ENCODE measurements around the gene SLC24A3. TPM values are rescaled to one million over a fixed set of nuclear protein-coding genes. Genes with fewer than 3 reads are reported as not detected.

Gene SLC24A3
- total and polyA plus RNA-seq, 4 donors: 1.9 to 8.4 (median 5.8) TPM

DNA sequence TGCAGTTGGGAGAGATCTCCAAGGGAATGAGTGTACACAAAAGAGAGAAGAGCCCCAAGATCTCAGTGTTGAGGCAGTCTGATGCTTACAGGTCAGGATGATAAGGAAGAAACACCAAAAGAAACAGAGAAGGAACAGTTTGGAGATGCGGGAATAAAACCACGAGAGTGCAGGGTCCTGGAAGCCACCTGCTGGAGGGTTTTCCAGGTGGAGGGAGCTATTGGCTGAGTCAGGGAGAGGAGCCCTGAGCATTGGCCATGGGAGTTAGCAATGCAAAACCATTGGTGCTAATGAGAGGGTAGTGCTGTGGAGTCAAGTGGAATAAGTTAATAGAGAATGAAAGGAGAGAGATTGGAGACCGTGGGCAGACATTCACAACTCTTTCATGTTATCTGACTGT is 506.4 kb downstream of the SLC24A3 start:
- DNase-seq (no peak), ATAC-seq (ENCODE audit: insufficient read depth, low FRiP score) (no peak)
- no peak overlapping the region for H3K27ac ChIP-seq (ENCODE audit: low read depth in 1 of 2, low read length in 1 of 2)
- WGBS, 2 donors: 80 to 83% methylated on average over 3 of the region's 3 CpGs
- no peaks in the 10 kb centered on the region for H3K27me3 ChIP-seq (ENCODE audit: control insufficient read depth in 3 of 3, insufficient read depth in 3 of 3, low read length in 2 of 3)
- no peak overlapping the region for H3K4me3 ChIP-seq
- TF ChIP-seq CTCF (IDR thresholded peaks at IDR 0.05; ENCODE audit: control extremely low read depth, extremely low read depth): no peak
- H3K36me3 ChIP-seq (ENCODE audit: control insufficient read depth in 4 of 4, insufficient read depth in 4 of 4, low read length in 4 of 4): peaks cover 0 to 6% (median 0%) of the 10 kb centered on the region in 4 donors
- H3K9me3 ChIP-seq (ENCODE audit: control insufficient read depth in 4 of 4, insufficient read depth in 3 of 4, low read length in 3 of 4): no peaks in the 10 kb centered on the region
- peaks cover 0 to 9% (median 5%) of the 10 kb centered on the region in 5 donors for H3K4me1 ChIP-seq (ENCODE audit: control insufficient read depth in 5 of 5, insufficient read depth in 5 of 5, low read length in 5 of 5)
- H3K9ac ChIP-seq (ENCODE audit: insufficient read depth in 1 of 2, low read length in 2 of 2): no peak overlapping the region

GRCh38 chr20:19720991-19721390 is 508.5 kb downstream of the SLC24A3 start:
- H3K4me3 ChIP-seq: no peak overlapping the region
- ATAC-seq (ENCODE audit: insufficient read depth, low FRiP score): no peak
- no peak overlapping the region for H3K27ac ChIP-seq (ENCODE audit: low read depth in 1 of 2, low read length in 1 of 2)
- H3K27me3 ChIP-seq (ENCODE audit: control insufficient read depth in 3 of 3, insufficient read depth in 3 of 3, low read length in 2 of 3): no peaks in the 10 kb centered on the region
- peaks cover 0 to 6% (median 0%) of the 10 kb centered on the region in 4 donors for H3K36me3 ChIP-seq (ENCODE audit: control insufficient read depth in 4 of 4, insufficient read depth in 4 of 4, low read length in 4 of 4)
- H3K9me3 ChIP-seq (ENCODE audit: control insufficient read depth in 4 of 4, insufficient read depth in 3 of 4, low read length in 3 of 4): no peaks in the 10 kb centered on the region
- TF ChIP-seq CTCF (IDR thresholded peaks at IDR 0.05; ENCODE audit: control extremely low read depth, extremely low read depth): no peak
- DNase-seq: no peak
- H3K9ac ChIP-seq (ENCODE audit: insufficient read depth in 1 of 2, low read length in 2 of 2): no peak overlapping the region
- WGBS, 2 donors: 90 to 94% methylated on average over 18 of the region's 18 CpGs
- H3K4me1 ChIP-seq (ENCODE audit: control insufficient read depth in 5 of 5, insufficient read depth in 5 of 5, low read length in 5 of 5): no peaks in the 10 kb centered on the region

GRCh38 chr20:19723051-19723450 is 510.6 kb downstream of the SLC24A3 start:
- Histone ChIP-seq H3K4me3 (no peak overlapping the region), H3K27ac (ENCODE audit: low read depth in 1 of 2, low read length in 1 of 2) (no peak overlapping the region), H3K9me3 (ENCODE audit: control insufficient read depth in 4 of 4, insufficient read depth in 3 of 4, low read length in 3 of 4) (no peaks in the 10 kb centered on the region), H3K9ac (ENCODE audit: insufficient read depth in 1 of 2, low read length in 2 of 2) (no peak overlapping the region), H3K4me1 (ENCODE audit: control insufficient read depth in 5 of 5, insufficient read depth in 5 of 5, low read length in 5 of 5) (no peaks in the 10 kb centered on the region), H3K27me3 (ENCODE audit: control insufficient read depth in 3 of 3, insufficient read depth in 3 of 3, low read length in 2 of 3) (no peaks in the 10 kb centered on the region), H3K36me3 (ENCODE audit: control insufficient read depth in 4 of 4, insufficient read depth in 4 of 4, low read length in 4 of 4) (peaks cover 0 to under 1% (median 0%) of the 10 kb centered on the region in 4 donors)
- TF ChIP-seq CTCF (IDR thresholded peaks at IDR 0.05; ENCODE audit: control extremely low read depth, extremely low read depth): no peak
- DNase-seq (no peak), ATAC-seq (ENCODE audit: insufficient read depth, low FRiP score) (no peak)
- 87 to 95% methylated on average over 4 of the region's 4 CpGs for WGBS, 2 donors

GRCh38 chr20:19723813-19724430 is 511.5 kb downstream of the SLC24A3 start:
- Histone ChIP-seq H3K27ac (ENCODE audit: low read depth in 1 of 2, low read length in 1 of 2) (no peak overlapping the region), H3K9ac (ENCODE audit: insufficient read depth in 1 of 2, low read length in 2 of 2) (no peak overlapping the region), H3K9me3 (ENCODE audit: control insufficient read depth in 4 of 4, insufficient read depth in 3 of 4, low read length in 3 of 4) (no peaks in the 10 kb centered on the region), H3K4me1 (ENCODE audit: control insufficient read depth in 5 of 5, insufficient read depth in 5 of 5, low read length in 5 of 5) (no peaks in the 10 kb centered on the region), H3K4me3 (no peak overlapping the region), H3K36me3 (ENCODE audit: control insufficient read depth in 4 of 4, insufficient read depth in 4 of 4, low read length in 4 of 4) (no peaks in the 10 kb centered on the region), H3K27me3 (ENCODE audit: control insufficient read depth in 3 of 3, insufficient read depth in 3 of 3, low read length in 2 of 3) (no peaks in the 10 kb centered on the region)
- ATAC-seq (ENCODE audit: insufficient read depth, low FRiP score) (no peak), DNase-seq (peak; percentile 27 to 70 (median 52))
- WGBS, 2 donors: 86 to 93% methylated on average over 11 of the region's 11 CpGs
- no peak for TF ChIP-seq CTCF (IDR thresholded peaks at IDR 0.05; ENCODE audit: control extremely low read depth, extremely low read depth)

All from lung (tissue), 12 donors.